Measurements from ENCODE around the gene B4GALNT3. TPM values are rescaled to one million over a fixed set of nuclear protein-coding genes. Genes with fewer than 3 reads are reported as not detected.
A peak's percentile ranks its signal among the peaks of the same experiment; 100 is the strongest.

The B4GALNT3 gene
- total RNA-seq, 1 experiment from 2014 or later: 77.9 TPM

- peak overlapping the region; percentile 54 for H3K27ac Mint-ChIP-seq (ENCODE audit: unreplicated experiment)
- Histone ChIP-seq H3K36me3 (ENCODE audit: control insufficient read depth, insufficient read depth, low read length) (peaks cover 1% of the 10 kb centered on the region), H3K4me3 (ENCODE audit: low read depth, low read length) (no peak overlapping the region), H3K27me3 (replicated peaks; ENCODE audit: control insufficient read depth, insufficient read depth, low read length) (no peaks in the 10 kb centered on the region), H3K9me3 (no peaks in the 10 kb centered on the region), H3K4me1 (peaks cover 55% of the 10 kb centered on the region)
- H3K4me1 Mint-ChIP-seq (ENCODE audit: low read depth, unreplicated experiment): peaks cover 64% of the 10 kb centered on the region
- H3K27me3 Mint-ChIP-seq (ENCODE audit: insufficient read depth, unreplicated experiment): no peaks in the 10 kb centered on the region
- no TSS peak for BruUV-seq (replicated peaks)
- peaks cover 22% of the 10 kb centered on the region for H3K9me3 Mint-ChIP-seq (ENCODE audit: unreplicated experiment)
- no peak for TF ChIP-seq CTCF (IDR thresholded peaks at IDR 0.05; ENCODE audit: insufficient read depth in 1 of 2, low read depth in 1 of 2, low read length in 1 of 2, severe bottlenecking in 1 of 2, unreplicated experiment in 1 of 2)
- intact Hi-C loops (cut with micrococcal nuclease; ENCODE audit: unreplicated experiment): no loop called here
- ChIA-PET CTCF (interaction anchor here (0.7 to 1.1 kb wide), 2 partner anchors 36 to 58 kb away, joined by 3 read pairs; no protein-coding TSS in a partner anchor), POLR2A (no interaction called here)
- H3K4me3 Mint-ChIP-seq (ENCODE audit: unreplicated experiment): no peak overlapping the region
- H3K36me3 Mint-ChIP-seq (ENCODE audit: insufficient read depth, unreplicated experiment): peaks cover 45% of the 10 kb centered on the region
- peak in 1 of 2 experiments; percentile 35 for DNase-seq
These were observed 48.4 kb downstream of the B4GALNT3 start for GRCh38 chr12:508145-508544.

GRCh38 chr12:508795-509194 lies 49.1 kb downstream of the B4GALNT3 start:
- H3K4me1 Mint-ChIP-seq (ENCODE audit: low read depth, unreplicated experiment): peaks cover 64% of the 10 kb centered on the region
- H3K9me3 Mint-ChIP-seq (ENCODE audit: unreplicated experiment): peaks cover 26% of the 10 kb centered on the region
- Histone ChIP-seq H3K4me1 (peaks cover 53% of the 10 kb centered on the region), H3K4me3 (ENCODE audit: low read depth, low read length) (no peak overlapping the region), H3K27me3 (replicated peaks; ENCODE audit: control insufficient read depth, insufficient read depth, low read length) (no peaks in the 10 kb centered on the region), H3K36me3 (ENCODE audit: control insufficient read depth, insufficient read depth, low read length) (peaks cover 1% of the 10 kb centered on the region), H3K9me3 (no peaks in the 10 kb centered on the region)
- no peak overlapping the region for H3K4me3 Mint-ChIP-seq (ENCODE audit: unreplicated experiment)
- DNase-seq: peak; percentile 55
- intact Hi-C loops (cut with micrococcal nuclease; ENCODE audit: unreplicated experiment): no loop called here
- POLR2A ChIA-PET: no interaction called here
- H3K27ac Mint-ChIP-seq (ENCODE audit: unreplicated experiment): peak overlapping the region; percentile 54
- CTCF ChIA-PET: interaction anchor here (0.8 kb wide), 1 partner anchor 57 kb away, joined by 3 read pairs; no protein-coding TSS in a partner anchor
- no TSS peak for BruUV-seq (replicated peaks)
- no peak for TF ChIP-seq CTCF (IDR thresholded peaks at IDR 0.05; ENCODE audit: insufficient read depth in 1 of 2, low read depth in 1 of 2, low read length in 1 of 2, severe bottlenecking in 1 of 2, unreplicated experiment in 1 of 2)
- H3K36me3 Mint-ChIP-seq (ENCODE audit: insufficient read depth, unreplicated experiment): peaks cover 47% of the 10 kb centered on the region
- H3K27me3 Mint-ChIP-seq (ENCODE audit: insufficient read depth, unreplicated experiment): no peaks in the 10 kb centered on the region

- Mint-ChIP-seq H3K9me3 (ENCODE audit: unreplicated experiment) (peaks cover 26% of the 10 kb centered on the region), H3K36me3 (ENCODE audit: insufficient read depth, unreplicated experiment) (peaks cover 49% of the 10 kb centered on the region), H3K4me3 (ENCODE audit: unreplicated experiment) (no peak overlapping the region), H3K27me3 (ENCODE audit: insufficient read depth, unreplicated experiment) (no peaks in the 10 kb centered on the region), H3K27ac (ENCODE audit: unreplicated experiment) (peak overlapping the region; percentile 54), H3K4me1 (ENCODE audit: low read depth, unreplicated experiment) (peaks cover 58% of the 10 kb centered on the region)
- no TSS peak for BruUV-seq (replicated peaks)
- Histone ChIP-seq H3K36me3 (ENCODE audit: control insufficient read depth, insufficient read depth, low read length) (peaks cover 1% of the 10 kb centered on the region), H3K4me1 (peaks cover 53% of the 10 kb centered on the region), H3K9me3 (no peaks in the 10 kb centered on the region), H3K4me3 (ENCODE audit: low read depth, low read length) (no peak overlapping the region), H3K27me3 (replicated peaks; ENCODE audit: control insufficient read depth, insufficient read depth, low read length) (no peaks in the 10 kb centered on the region)
- ChIA-PET CTCF (interaction anchor here (0.8 to 1.3 kb wide), 3 partner anchors 11 to 57 kb away, joined by 3 to 5 read pairs (median 3); no protein-coding TSS in a partner anchor), POLR2A (no interaction called here)
- intact Hi-C loops (cut with micrococcal nuclease; ENCODE audit: unreplicated experiment): no loop called here
- TF ChIP-seq CTCF (IDR thresholded peaks at IDR 0.05; ENCODE audit: insufficient read depth in 1 of 2, low read depth in 1 of 2, low read length in 1 of 2, severe bottlenecking in 1 of 2, unreplicated experiment in 1 of 2): no peak
- peak in 1 of 2 experiments; percentile 35 for DNase-seq
These were observed 49.8 kb downstream of the B4GALNT3 start for GRCh38 chr12:509500-509899.
